GM12872 (cell line): ENCODE measurements around the gene ARPC4.

Experiments
- TF ChIP-seq, protein P1 (sequence below): IDR thresholded peaks from 3 replicates; pipeline ENCODE4 v1.5.1; 2011; ENCODE audit warnings: low read depth, mild to moderate bottlenecking, low read length, moderate library complexity; ENCODE audit not compliant: insufficient read depth

Gene ARPC4

GRCh38 chr3:9749296-9749644 is 43.6 kb upstream of the ARPC4 start:
- TF ChIP-seq, protein P1, sequence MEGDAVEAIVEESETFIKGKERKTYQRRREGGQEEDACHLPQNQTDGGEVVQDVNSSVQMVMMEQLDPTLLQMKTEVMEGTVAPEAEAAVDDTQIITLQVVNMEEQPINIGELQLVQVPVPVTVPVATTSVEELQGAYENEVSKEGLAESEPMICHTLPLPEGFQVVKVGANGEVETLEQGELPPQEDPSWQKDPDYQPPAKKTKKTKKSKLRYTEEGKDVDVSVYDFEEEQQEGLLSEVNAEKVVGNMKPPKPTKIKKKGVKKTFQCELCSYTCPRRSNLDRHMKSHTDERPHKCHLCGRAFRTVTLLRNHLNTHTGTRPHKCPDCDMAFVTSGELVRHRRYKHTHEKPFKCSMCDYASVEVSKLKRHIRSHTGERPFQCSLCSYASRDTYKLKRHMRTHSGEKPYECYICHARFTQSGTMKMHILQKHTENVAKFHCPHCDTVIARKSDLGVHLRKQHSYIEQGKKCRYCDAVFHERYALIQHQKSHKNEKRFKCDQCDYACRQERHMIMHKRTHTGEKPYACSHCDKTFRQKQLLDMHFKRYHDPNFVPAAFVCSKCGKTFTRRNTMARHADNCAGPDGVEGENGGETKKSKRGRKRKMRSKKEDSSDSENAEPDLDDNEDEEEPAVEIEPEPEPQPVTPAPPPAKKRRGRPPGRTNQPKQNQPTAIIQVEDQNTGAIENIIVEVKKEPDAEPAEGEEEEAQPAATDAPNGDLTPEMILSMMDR = no peak

- TF ChIP-seq, protein P1 = no peak
Observed at GRCh38 chr3:9749645-9750555, 43.0 kb upstream of the ARPC4 start, which contains the start of gene OGG1. Gene OGG1 (plus strand): TSS chr3:9749952. CDS start chr3:9750287, 335 bp downstream.

GRCh38 chr3:9750556-9751411 is 42.1 kb upstream of the ARPC4 start:
- TF ChIP-seq, protein P1 = no peak

DNA sequence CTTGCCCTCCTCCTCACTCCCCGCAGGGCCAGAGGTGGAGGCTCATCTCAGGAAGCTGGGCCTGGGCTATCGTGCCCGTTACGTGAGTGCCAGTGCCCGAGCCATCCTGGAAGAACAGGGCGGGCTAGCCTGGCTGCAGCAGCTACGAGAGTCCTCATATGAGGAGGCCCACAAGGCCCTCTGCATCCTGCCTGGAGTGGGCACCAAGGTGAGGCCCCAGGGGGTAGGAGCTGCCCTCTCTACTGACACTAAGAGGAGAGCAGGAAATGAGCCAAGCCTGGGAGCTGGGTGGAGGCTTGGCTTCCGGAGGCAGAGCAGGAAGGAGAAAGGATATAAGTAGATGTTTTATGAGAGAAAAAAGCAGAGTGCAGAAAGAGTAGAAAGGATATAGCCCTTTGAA is 38.2 kb upstream of the ARPC4 start:
- TF ChIP-seq, protein P1 = no peak

DNA sequence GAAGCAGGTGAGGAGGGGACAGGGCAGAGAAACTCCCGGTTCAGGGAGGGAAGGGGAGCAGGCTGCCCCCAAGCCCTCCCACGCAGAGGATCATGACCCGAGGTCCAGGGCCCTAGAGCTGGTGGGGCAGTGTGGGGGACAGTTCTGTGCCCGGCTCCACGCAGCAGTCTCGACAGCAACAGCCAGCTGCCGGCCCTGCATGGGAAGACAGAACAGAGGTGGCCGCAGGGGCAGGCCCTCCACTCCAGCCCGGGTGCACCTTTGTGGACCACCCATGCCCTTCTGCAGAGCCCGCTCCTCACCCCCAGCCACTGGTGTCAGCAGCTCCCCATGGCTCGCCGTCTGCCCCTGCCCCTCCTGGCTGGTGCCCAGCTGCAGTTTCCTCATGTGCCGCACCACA is 35.5 kb upstream of the ARPC4 start:
- TF ChIP-seq, protein P1 = no peak

DNA sequence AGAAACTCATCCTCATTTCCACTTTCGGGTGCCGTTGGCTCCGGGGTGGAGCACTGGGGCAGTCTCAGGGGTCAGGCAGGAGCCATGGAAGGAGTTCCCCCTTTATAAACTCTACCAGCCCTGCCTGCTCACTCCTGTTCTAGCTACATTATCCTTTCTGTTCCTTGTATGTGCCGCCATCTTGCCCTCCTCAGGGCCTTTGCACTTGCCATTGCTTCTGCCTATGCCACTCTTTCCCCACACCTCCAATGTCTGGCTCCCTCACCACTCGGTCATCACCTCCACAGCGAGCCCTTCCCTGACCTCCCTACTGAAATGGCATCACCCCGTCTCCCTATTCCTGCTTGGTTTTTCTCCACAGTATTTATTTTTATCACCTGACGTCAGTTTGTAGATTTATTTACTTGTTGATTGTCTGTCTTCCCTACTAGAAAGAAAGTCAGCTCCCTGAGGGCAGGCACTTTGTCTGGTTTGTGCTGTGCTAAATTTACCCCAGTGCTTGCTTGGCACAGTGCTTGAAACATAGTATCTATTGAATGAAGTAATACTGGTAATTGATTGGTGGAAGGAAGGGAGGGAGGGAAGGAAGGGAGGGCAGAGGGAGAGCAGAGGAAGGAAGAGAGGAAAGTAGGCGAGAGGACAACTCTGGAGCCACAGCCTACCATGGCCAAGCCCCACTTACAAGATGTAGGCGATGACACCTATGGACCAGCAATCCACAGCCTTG is 31.9 kb upstream of the ARPC4 start:
- TF ChIP-seq, protein P1 = no peak

DNA sequence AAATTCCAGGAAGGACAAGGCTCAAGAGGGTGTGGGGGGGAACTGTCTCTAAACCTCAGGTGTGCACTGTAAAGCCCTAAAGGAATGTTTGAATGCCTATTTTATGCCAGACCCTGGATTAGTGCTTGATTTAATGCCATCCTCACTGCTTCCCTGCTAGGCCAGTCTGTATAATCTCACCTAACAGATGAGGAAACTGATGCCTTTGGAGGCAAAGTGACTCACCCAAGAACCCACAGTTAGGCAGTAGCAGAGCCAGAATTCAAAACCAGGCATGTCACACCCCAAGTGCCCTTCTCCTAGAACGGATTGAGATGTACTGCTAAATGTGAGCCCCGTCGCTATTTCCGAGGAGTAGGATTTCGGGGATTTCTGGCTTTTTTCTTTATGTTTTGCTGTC is 31.0 kb upstream of the ARPC4 start:
- TF ChIP-seq, protein P1 = no peak
